Neural progenitor cell (in vitro differentiated cells): Measurements from ENCODE around the gene RNF41.

Source experiments
- CTCF ChIP-seq: fragments of 200-600 bp; sonication (generic); IDR thresholded peaks from 2 replicates; pipeline ENCODE4 v1.5.1; 2017; ENCODE audit warnings: antibody characterized with exemption, mild to moderate bottlenecking
- EZH2 ChIP-seq: fragments of 200-600 bp; sonication (generic); IDR thresholded peaks from 2 replicates; pipeline ENCODE4 v1.6.1; 2017; ENCODE audit warnings: antibody characterized with exemption, mild to moderate bottlenecking, moderate library complexity
- EZH2phosphoT487 ChIP-seq: fragments of 200-600 bp; sonication (generic); IDR thresholded peaks from 2 replicates; pipeline ENCODE4 v1.6.1; 2017; ENCODE audit warnings: antibody characterized with exemption

- TF ChIP-seq EZH2phosphoT487 (no peak), CTCF (no peak), EZH2 (no peak)
These were observed 23.6 kb downstream of the RNF41 start for GRCh38 chr12:56197921-56198635.
